ENCODE results near the gene MLLT1.

GRCh38 chr19:6219586-6220290 is 60.0 kb downstream of the MLLT1 start:
- TF ChIP-seq CTCF (IDR thresholded peaks at IDR 0.05; ENCODE audit: low read depth, low read length): no peak
- no peak for TF ChIP-seq EZH2phosphoT487 (IDR thresholded peaks at IDR 0.05; ENCODE audit: low read depth)
